ENCODE measurements around the gene RFT1.
A peak's percentile ranks its signal among the peaks of the same experiment; 100 is the strongest.
"Not testable (repeated sequence)": the region's sequence is repeated elsewhere in the genome, so short reads cannot be mapped to it uniquely, and the experiment has no call there.

The RFT1 gene

DNA sequence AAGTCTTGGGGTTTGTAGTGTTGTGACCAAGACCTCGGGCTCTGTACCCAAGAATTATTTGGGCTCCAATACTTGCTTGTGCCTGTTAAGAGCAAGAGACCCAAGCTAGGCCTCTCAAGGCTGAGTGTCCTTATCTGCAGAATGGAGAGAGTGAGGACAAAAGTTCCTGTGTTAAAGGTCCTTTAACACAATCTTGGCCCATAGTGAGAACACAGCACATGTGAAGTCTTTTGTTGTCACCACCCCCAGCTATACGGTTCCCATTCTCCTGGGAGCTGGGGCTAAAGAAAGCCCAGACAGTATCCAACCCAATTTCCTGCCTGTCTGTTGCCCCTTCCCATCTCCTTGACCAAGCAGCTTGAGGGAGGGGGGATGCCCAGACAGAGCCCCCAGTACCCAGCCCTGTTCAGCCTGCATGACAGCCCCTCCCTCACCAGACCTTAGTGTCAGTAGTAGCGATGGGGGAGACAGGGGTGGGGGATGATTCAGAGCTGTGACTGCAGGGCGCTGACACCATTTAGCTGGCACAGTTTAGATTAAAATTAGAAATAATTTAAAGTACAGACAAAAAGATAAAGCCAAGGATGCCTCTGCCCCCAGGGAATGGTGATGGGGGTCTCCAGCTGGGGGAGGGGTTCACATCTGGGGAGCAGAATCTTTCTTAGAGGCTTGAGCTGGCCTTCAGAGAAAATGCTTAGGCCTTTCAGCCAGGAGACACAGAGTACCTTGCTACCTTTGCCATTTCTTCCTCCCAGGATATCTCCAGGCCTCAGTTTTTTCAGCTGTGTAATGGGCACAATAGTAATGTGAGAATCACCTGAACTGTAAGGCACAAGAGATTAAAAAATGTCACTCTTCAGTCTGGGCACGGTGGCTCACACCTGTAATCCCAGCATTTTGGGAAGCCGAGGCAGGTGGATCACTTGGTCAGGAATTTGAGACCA lies 33.5 kb upstream of the RFT1 start:
- DNase-seq: no peak

- DNase-seq: no peak
These were observed 32.6 kb upstream of the RFT1 start for GRCh38 chr3:53162672-53163443.

- no peak for DNase-seq
These were observed 31.8 kb upstream of the RFT1 start for GRCh38 chr3:53161820-53162671.

DNA sequence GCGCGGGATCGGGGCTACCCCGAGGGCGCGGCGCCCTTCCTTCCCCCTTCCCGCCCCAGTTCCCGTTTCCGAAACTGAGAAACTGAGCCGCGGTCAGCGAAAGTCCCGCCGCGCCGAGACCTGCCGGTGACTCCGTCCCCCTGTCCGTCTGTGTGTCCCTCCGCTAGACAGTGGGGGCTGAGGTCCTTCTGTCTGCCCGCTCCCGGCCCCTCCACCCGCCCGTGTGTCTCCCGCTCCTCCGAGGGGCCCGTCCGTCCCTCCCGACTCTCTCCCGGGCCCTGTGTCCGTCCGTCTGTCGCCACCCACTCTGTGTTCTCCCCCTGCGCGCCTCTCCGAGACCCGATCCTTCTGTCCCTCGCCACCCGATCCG lies 31.2 kb upstream of the RFT1 start:
- no peak for DNase-seq

- peak; percentile 85 for DNase-seq
These were observed 30.6 kb upstream of the RFT1 start, which contains the start of gene PRKCD for GRCh38 chr3:53160660-53161449. Gene PRKCD (plus strand): TSS chr3:53161209. CDS start chr3:53178423, 17,214 bp downstream.

GRCh38 chr3:53160061-53160659 lies 29.9 kb upstream of the RFT1 start:
- DNase-seq: no peak

DNA sequence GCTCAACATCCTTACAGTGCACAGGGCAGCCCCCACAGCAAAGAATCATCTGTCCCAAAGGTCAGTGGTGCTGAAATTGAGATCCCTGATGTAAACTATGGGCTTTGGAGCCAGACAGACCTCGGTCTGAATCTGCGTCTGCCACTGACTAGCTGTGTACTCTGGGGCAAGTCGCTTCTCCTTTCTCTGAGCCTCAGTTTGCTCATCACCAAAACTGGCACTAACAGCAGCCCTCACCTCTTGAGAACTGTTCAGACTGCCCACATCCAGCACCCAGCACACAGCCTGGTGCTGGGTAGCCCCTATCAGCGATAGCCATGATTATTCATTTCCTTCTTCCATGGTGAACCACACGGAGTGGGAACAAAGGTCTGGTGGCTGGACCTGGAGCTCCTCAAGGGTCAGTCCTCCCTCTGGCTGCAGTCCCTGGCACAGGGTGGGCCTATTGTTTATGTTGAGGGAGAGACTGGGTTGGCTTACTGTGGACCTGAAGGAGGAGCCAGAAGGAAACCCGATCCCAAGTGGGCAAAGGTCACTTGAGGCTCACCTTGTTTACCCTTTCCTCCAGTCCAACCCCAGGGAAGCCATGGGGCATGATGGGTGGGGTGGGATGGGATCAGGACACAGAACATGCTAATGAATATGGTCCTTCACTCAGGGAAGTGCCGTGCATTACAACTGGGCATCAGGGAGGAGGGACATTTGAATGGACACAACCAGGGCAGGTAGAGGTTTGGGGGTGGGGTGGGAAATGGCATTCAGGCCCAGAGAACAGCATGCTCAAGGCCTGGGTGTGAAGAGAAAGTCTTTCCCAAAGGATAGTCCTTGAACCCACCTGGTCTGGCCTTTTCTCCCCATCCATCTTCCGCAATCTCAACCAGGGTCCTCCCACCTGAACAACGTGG lies 29.2 kb upstream of the RFT1 start:
- no peak for DNase-seq

DNA sequence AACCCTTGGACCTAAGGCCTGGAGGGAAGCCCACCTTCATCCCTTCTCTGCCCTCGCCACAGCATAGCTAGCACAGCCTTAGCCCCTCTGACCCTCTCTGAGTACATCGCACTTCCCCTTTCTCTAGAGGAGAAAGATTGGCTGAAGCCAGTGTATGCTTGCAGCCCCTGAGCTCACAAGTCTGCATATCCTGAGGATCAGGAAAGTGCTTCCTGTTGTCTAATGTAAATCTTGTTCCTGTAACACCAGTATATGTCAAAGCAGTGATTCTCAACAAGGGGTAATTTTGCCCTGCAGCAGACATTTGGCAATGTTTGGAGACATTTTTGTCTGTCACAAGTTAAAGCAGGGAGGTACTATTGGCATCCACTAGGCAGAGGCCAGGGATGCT lies 28.5 kb upstream of the RFT1 start:
- DNase-seq: no peak

DNA sequence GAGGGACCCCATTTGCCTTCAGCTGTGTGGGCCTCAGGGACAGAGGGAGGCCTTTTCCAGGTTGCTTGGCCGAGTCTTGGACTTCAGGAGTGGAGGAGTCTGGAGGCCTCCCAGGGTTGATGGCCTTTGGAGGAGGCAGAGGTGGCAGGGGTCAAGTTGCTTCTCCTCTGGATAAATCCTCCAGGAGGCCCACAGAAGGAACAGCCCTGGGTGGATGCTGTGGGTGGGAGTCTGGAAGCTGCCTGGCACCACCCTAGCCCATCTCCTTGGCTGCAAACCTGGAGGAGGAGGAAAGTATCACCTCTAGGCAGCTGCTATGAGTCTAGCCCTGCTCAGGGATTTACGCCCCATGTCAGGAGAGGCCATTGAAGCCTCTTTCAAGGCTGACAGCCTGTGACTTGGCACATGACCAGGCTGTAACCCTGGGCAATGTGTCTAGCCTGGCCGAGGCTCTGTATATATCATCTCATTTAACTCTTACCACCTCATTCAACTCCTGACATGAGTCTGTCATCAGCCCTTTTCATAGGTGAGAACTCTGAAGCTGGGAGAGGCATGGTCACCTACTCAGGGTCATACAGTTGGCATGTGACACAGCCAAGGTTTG lies 27.8 kb upstream of the RFT1 start:
- no peak for DNase-seq

- DNase-seq: no peak
These were observed 26.2 kb upstream of the RFT1 start for GRCh38 chr3:53156368-53156834.

GRCh38 chr3:53155760-53156159 lies 25.5 kb upstream of the RFT1 start:
- peak; percentile 8 for DNase-seq

- DNase-seq: peak; percentile 55
These were observed 24.6 kb upstream of the RFT1 start for GRCh38 chr3:53154881-53155285.

- no peak for DNase-seq
These were observed 23.7 kb upstream of the RFT1 start for GRCh38 chr3:53153980-53154379.

GRCh38 chr3:53153264-53153823 lies 23.1 kb upstream of the RFT1 start:
- no peak for DNase-seq

DNA sequence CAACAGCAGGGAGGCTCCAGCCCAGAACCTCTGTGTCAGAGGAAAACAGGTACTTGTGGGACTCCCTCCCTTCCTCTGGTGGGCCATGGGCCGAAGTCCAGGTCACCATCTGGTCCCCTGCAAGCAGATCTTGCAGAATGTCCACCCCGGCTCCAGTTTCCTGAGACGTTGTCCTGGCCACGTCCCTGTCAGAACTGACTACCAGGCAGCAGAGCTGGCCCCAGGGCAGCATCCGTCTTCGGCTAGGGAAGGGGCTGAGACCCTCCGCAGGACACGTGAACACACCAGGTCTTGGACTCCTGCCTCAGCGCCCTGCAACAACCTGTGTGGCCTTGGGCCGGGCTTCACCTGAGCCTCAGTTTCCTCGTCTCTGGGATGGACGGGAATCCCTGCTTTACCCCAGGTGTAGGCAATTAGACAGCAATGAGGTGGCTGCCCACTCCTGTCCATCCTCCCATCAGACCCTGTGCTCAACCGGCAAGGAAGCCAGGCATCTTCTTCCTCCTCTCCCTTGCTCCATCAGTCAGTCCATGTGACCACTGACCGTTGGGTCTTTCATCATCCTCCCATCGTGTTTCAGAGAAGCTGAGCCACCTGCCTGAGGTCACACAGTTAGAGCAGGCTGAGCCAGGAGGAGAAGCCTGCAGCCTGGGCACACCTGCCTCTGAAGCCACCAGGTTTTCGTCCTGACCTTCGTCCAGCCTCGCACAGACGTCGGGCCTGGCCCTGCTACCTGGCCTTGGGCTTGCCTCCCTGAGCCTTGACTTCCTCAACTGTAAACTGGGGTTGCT lies 21.8 kb upstream of the RFT1 start:
- no peak for DNase-seq

DNA sequence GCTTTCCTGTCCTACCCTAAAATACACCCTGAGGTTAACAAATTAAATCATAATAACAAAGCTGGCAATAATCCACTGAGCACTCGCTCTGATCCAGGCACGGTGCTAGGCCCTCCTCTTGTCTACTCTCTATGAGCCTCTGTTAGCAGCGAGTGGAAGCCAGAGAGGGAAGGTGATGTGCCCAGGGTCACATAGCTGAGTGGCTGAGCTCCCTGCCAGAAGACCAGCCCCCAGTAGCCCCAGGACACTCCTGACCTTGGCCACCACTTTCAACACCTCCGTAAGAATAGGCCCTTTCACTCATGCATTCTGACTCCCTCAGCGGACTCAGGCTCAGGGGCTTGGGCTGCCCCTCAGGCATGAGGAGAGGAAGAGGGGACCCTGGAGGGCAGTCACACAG lies 21.2 kb upstream of the RFT1 start:
- no peak for DNase-seq

DNA sequence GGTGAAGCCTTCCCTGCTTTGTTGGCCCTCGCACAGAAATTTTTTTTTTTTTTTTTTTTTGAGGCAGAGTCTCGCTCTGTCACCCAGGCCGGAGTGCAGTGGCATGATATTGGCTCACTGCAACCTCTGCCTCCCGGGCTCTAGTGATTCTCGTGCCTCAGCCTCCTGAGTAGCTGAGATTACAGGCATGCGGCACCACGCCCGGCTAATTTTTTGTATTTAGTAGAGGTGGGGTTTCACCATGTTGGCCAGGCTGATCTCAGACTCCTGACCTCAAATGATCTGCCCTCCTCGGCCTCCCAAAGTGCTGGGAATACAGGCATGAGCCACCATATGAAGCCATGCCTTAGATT lies 20.8 kb upstream of the RFT1 start:
- not testable (repeated sequence) for DNase-seq

GRCh38 chr3:53150247-53151085 lies 20.2 kb upstream of the RFT1 start:
- no peak for DNase-seq
